ENCODE results near the gene RASL12. TPM values are rescaled to one million over a fixed set of nuclear protein-coding genes. Genes with fewer than 3 reads are reported as not detected.

RASL12 gene
- total and polyA plus RNA-seq, 2 of the 4 experiments (the other 2 are of a cell fraction) = 0.18 to 0.22 TPM

DNA sequence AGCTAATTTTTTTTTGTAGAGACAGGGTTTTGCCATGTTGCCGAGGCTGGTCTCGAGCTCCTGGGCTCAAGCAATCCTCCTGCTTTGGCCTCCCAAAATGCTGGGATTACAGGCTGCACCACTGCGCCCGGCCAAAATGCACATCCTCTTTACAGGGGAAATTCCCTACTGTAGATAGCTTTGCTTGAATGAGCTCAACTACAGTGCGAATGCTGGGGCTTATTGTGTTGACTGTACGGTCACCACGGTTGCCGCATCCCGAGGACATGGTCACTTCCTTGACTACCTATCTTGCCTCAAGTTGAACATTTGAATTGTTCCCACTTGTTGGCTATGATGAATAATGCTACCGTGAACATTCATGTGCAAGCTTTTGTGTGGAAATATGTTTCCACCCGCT is 33.1 kb downstream of the RASL12 start:
- Histone ChIP-seq H4K20me1 (ENCODE audit: insufficient read depth, low read length) (no peaks in the 10 kb centered on the region), H3K14ac (replicated peaks; ENCODE audit: low read depth, low read length) (no peak overlapping the region), H4K8ac (ENCODE audit: low read depth in 2 of 2, low read length in 2 of 2) (no peak overlapping the region), H4K5ac (ENCODE audit: low read depth, low read length) (no peak overlapping the region), H2AFZ (replicated peaks; ENCODE audit: low read length, poor library complexity) (no peak overlapping the region), H3K4me2 (ENCODE audit: low read depth, low read length) (no peak overlapping the region), H3K4ac (ENCODE audit: low read depth, low read length) (no peak overlapping the region), H2BK5ac (ENCODE audit: low read depth, low read length, poor library complexity, severe bottlenecking) (no peak overlapping the region), H4K91ac (ENCODE audit: insufficient read depth, low read depth, low read length) (no peak overlapping the region), H2BK120ac (ENCODE audit: low read depth, low read length) (no peak overlapping the region), H3K9ac (ENCODE audit: low read depth, low read length) (no peak overlapping the region), H2AK9ac (replicated peaks; ENCODE audit: low read depth, low read length, poor library complexity) (no peak overlapping the region), H3K36me3 (ENCODE audit: control insufficient read depth, insufficient read depth, low read length) (no peaks in the 10 kb centered on the region), H3K4me1 (ENCODE audit: control insufficient read depth, insufficient read depth, low read length) (peaks cover 3% of the 10 kb centered on the region; the same call in 1 of the 2 replicates), H3K56ac (ENCODE audit: extremely low read depth, insufficient read depth, low read length) (no peak overlapping the region), H3K18ac (ENCODE audit: low read depth, low read length) (no peak overlapping the region), H2BK20ac (ENCODE audit: low read depth, low read length) (no peak overlapping the region), H3K27me3 (ENCODE audit: control insufficient read depth, insufficient read depth, low read length) (no peaks in the 10 kb centered on the region), H2AK5ac (ENCODE audit: low read depth, low read length) (no peak overlapping the region), H3K9me3 (ENCODE audit: control insufficient read depth, insufficient read depth, low read length) (no peaks in the 10 kb centered on the region), H3K79me1 (ENCODE audit: low read depth in 1 of 2, low read length in 2 of 2) (no peaks in the 10 kb centered on the region), H3K27ac (ENCODE audit: insufficient read depth, low read length) (no peak overlapping the region), H3K9me1 (ENCODE audit: insufficient read depth, low read length) (peaks cover 2% of the 10 kb centered on the region; the same call in 1 of the 2 replicates), H3K23ac (ENCODE audit: low read depth, low read length) (no peak overlapping the region), H3K4me3 (ENCODE audit: insufficient read depth, low read depth, low read length) (no peak overlapping the region), H2BK15ac (ENCODE audit: low read depth, low read length) (no peak overlapping the region)
- ChIA-PET CTCF (interaction anchor here (1.4 to 2.0 kb wide), 3 partner anchors 8 to 49 kb away, joined by 7 to 21 read pairs (median 9); no protein-coding TSS in a partner anchor), POLR2A (ENCODE audit: unreplicated experiment) (interaction anchor here (0.6 kb wide), 1 partner anchor 270 kb away, joined by 3 read pairs; the partner anchor contains the start of gene RNU5B-1)
- DNase-seq = no peak
- dilution Hi-C loops (cut with HindIII; ENCODE audit: low sequenced_read_pairs, unreplicated experiment) (no loop called here), in situ Hi-C loops (cut with MboI; ENCODE audit: low sequenced_read_pairs) (loop anchor here (10.0 kb wide), 2 partner anchors 50 to 240 kb away; no protein-coding TSS in a partner anchor), intact Hi-C loops (cut with micrococcal nuclease) (loop anchor here (5.0 to 10.0 kb wide), 3 partner anchors 148 to 302 kb away; no protein-coding TSS in a partner anchor)
- TF ChIP-seq CEBPB (IDR thresholded peaks at IDR 0.05; ENCODE audit: low read depth, low read length) (no peak), POLR2A (IDR thresholded peaks at IDR 0.05; ENCODE audit: low read depth, low read length) (no peak), BHLHE40 (IDR thresholded peaks at IDR 0.05; ENCODE audit: low read depth, low read length) (no peak), MAZ (IDR thresholded peaks at IDR 0.05; ENCODE audit: borderline replicate concordance, low read depth, low read length) (no peak), MXI1 (IDR thresholded peaks at IDR 0.05; ENCODE audit: borderline replicate concordance, low read depth, low read length) (no peak), SMC3 (IDR thresholded peaks at IDR 0.05; ENCODE audit: low read depth, low read length) (no peak), CHD1 (IDR thresholded peaks at IDR 0.05; ENCODE audit: low read depth, low read length) (no peak), MAFK (IDR thresholded peaks at IDR 0.05; ENCODE audit: low read depth, low read length) (no peak), RCOR1 (IDR thresholded peaks at IDR 0.05; ENCODE audit: insufficient replicate concordance, low read length) (no peak), FOS (IDR thresholded peaks at IDR 0.05; ENCODE audit: low read depth, low read length) (no peak)
- TF ChIP-seq, protein P1, sequence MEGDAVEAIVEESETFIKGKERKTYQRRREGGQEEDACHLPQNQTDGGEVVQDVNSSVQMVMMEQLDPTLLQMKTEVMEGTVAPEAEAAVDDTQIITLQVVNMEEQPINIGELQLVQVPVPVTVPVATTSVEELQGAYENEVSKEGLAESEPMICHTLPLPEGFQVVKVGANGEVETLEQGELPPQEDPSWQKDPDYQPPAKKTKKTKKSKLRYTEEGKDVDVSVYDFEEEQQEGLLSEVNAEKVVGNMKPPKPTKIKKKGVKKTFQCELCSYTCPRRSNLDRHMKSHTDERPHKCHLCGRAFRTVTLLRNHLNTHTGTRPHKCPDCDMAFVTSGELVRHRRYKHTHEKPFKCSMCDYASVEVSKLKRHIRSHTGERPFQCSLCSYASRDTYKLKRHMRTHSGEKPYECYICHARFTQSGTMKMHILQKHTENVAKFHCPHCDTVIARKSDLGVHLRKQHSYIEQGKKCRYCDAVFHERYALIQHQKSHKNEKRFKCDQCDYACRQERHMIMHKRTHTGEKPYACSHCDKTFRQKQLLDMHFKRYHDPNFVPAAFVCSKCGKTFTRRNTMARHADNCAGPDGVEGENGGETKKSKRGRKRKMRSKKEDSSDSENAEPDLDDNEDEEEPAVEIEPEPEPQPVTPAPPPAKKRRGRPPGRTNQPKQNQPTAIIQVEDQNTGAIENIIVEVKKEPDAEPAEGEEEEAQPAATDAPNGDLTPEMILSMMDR (conservative IDR thresholded peaks at IDR 0.05; ENCODE audit: low read depth, low read length) = no peak
- TF ChIP-seq, protein P2, sequence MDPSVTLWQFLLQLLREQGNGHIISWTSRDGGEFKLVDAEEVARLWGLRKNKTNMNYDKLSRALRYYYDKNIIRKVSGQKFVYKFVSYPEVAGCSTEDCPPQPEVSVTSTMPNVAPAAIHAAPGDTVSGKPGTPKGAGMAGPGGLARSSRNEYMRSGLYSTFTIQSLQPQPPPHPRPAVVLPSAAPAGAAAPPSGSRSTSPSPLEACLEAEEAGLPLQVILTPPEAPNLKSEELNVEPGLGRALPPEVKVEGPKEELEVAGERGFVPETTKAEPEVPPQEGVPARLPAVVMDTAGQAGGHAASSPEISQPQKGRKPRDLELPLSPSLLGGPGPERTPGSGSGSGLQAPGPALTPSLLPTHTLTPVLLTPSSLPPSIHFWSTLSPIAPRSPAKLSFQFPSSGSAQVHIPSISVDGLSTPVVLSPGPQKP (IDR thresholded peaks at IDR 0.05; ENCODE audit: borderline replicate concordance, low read depth, low read length) = no peak
- BruUV-seq (replicated peaks) = no TSS peak
- ATAC-seq (ENCODE audit: low read depth) = no peak
- WGBS, 2 experiments (ENCODE audit: extremely low coverage in 2 of 2, insufficient read length in 1 of 2) = 100% methylated on average over 1 of the region's 11 CpGs; no CpG with 5 or more reads in 1 of the 2 experiments

Measured in IMR-90 (cell line).